Measurements from ENCODE around the gene SPOCK3.

DNA sequence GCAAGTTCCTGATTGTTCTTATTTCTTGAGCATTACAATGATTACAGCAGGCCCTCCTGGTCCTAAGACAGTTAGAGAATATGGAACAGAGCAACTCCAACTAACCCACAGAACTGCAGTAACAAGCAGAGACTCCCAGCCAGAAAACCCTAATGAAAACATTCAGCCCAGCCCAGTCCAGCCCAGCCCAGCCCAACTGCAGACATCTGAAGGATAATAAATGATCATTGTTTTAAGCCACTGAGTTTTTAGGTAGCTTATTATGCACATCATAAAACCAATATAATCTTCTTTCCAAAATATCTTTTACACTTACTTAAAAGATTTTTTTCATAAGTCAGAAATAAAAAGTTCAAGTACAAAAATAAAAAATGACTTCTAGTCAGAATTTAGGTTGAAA lies 51.3 kb downstream of the SPOCK3 start:
- TF ChIP-seq CTCF (IDR thresholded peaks at IDR 0.05) (no peak), POLR2A (IDR thresholded peaks at IDR 0.05) (no peak)
